EL (cell line): Measurements from ENCODE around the gene VAT1L.

Source experiments
- DNase-seq: peaks from one replicate; pipeline ENCODE4 v3.0.0-alpha.2; 2016

The VAT1L gene

GRCh38 chr16:77834635-77835540 is 46.5 kb downstream of the VAT1L start:
- peak; percentile 86 for DNase-seq

GRCh38 chr16:77836801-77837200 is 48.4 kb downstream of the VAT1L start:
- DNase-seq, result no peak

GRCh38 chr16:77838597-77839255 is 50.4 kb downstream of the VAT1L start:
- peak; percentile 11 for DNase-seq

GRCh38 chr16:77840093-77840492 is 51.7 kb downstream of the VAT1L start:
- no peak for DNase-seq

GRCh38 chr16:77840673-77841501 is 52.5 kb downstream of the VAT1L start:
- peak; percentile 56 for DNase-seq

- no peak for DNase-seq
Measured at GRCh38 chr16:77841502-77841763, 53.1 kb downstream of the VAT1L start.

- no peak for DNase-seq
Measured at GRCh38 chr16:77842468-77842867, 54.1 kb downstream of the VAT1L start.

- DNase-seq, result no peak
Measured at GRCh38 chr16:77843405-77843804, 55.0 kb downstream of the VAT1L start.

GRCh38 chr16:77844801-77845200 is 56.4 kb downstream of the VAT1L start:
- no peak for DNase-seq

GRCh38 chr16:77849646-77850258 is 61.4 kb downstream of the VAT1L start:
- no peak for DNase-seq

GRCh38 chr16:77850636-77851333 is 62.4 kb downstream of the VAT1L start:
- DNase-seq, result peak; percentile 8

GRCh38 chr16:77853161-77853560 is 64.8 kb downstream of the VAT1L start:
- no peak for DNase-seq

- DNase-seq, result no peak
Measured at GRCh38 chr16:77856438-77857160, 68.2 kb downstream of the VAT1L start.

- DNase-seq, result no peak
Measured at GRCh38 chr16:77858060-77858459, 69.7 kb downstream of the VAT1L start.

- DNase-seq, result no peak
Measured at GRCh38 chr16:77859493-77860232, 71.3 kb downstream of the VAT1L start.

GRCh38 chr16:77860953-77861352 is 72.6 kb downstream of the VAT1L start:
- DNase-seq, result no peak

GRCh38 chr16:77863250-77863649 is 74.9 kb downstream of the VAT1L start:
- DNase-seq, result no peak

- no peak for DNase-seq
Measured at GRCh38 chr16:77866752-77867151, 78.4 kb downstream of the VAT1L start.

- DNase-seq, result no peak
Measured at GRCh38 chr16:77868052-77868451, 79.7 kb downstream of the VAT1L start.

- no peak for DNase-seq
Measured at GRCh38 chr16:77868478-77868877, 80.1 kb downstream of the VAT1L start.
